H9 (cell line): Measurements from ENCODE around the gene SEPHS1. TPM values are rescaled to one million over a fixed set of nuclear protein-coding genes. Genes with fewer than 3 reads are reported as not detected.
A peak's percentile ranks its signal among the peaks of the same experiment; 100 is the strongest.

ENCODE experiments used
- DNase-seq: peaks from one replicate; pipeline ENCODE4 v3.0.0-alpha.2; 2017
- H2AFZ ChIP-seq: one replicate; pipeline ENCODE4 v1.6.1; 2013; ENCODE audit warnings: mild to moderate bottlenecking, low read length, control low read depth, moderate library complexity
- H2AK5ac ChIP-seq: 2 replicates; pipeline ENCODE4 v1.6.1; 2013; ENCODE audit warnings: low read length, control low read depth, mixed read lengths; ENCODE audit not compliant: insufficient read length
- H2BK120ac ChIP-seq: one replicate; pipeline ENCODE4 v1.6.1; 2013; ENCODE audit warnings: low read depth, mild to moderate bottlenecking, low read length, control low read depth, inconsistent platforms; ENCODE audit not compliant: poor library complexity, severe bottlenecking
- H2BK12ac ChIP-seq: 2 replicates; pipeline ENCODE4 v1.6.1; 2013; ENCODE audit warnings: low read length, control low read depth, mixed read lengths, low read depth; ENCODE audit not compliant: insufficient read length
- H2BK15ac ChIP-seq: 2 replicates; pipeline ENCODE4 v1.6.1; 2013; ENCODE audit warnings: low read depth, low read length, control low read depth
- H2BK20ac ChIP-seq: one replicate; pipeline ENCODE4 v1.6.1; 2013; ENCODE audit warnings: low read depth, mild to moderate bottlenecking, low read length, control low read depth, inconsistent platforms; ENCODE audit not compliant: poor library complexity, severe bottlenecking
- H2BK5ac ChIP-seq: 2 replicates; pipeline ENCODE4 v1.6.1; 2013; ENCODE audit warnings: low read length, control low read depth, mixed read lengths; ENCODE audit not compliant: insufficient read length
- H3K14ac ChIP-seq: 2 replicates; pipeline ENCODE4 v1.6.1; 2013; ENCODE audit warnings: low read length, control low read depth; ENCODE audit not compliant: insufficient read depth
- H3K18ac ChIP-seq: 2 replicates; pipeline ENCODE4 v1.6.1; 2013; ENCODE audit warnings: low read depth, mild to moderate bottlenecking, mixed read lengths, low read length, control low read depth; ENCODE audit not compliant: insufficient read length
- H3K23ac ChIP-seq: 2 replicates; pipeline ENCODE4 v1.6.1; 2013; ENCODE audit warnings: low read length, control low read depth, mixed read lengths, low read depth; ENCODE audit not compliant: insufficient read length
- H3K23me2 ChIP-seq: 2 replicates; pipeline ENCODE4 v1.6.1; 2013; ENCODE audit warnings: low read depth, mild to moderate bottlenecking, mixed read lengths, low read length, control low read depth; ENCODE audit not compliant: insufficient read length, poor library complexity, severe bottlenecking
- H3K27ac ChIP-seq: 2 replicates; pipeline ENCODE4 v1.5.1; 2013; ENCODE audit warnings: low read length, control low read depth, mixed read lengths, low read depth; ENCODE audit not compliant: insufficient read length
- H3K27me3 ChIP-seq: 2 replicates; pipeline ENCODE4 v1.6.1; 2013; ENCODE audit warnings: low read length, control low read depth, inconsistent platforms; ENCODE audit not compliant: insufficient read depth
- H3K4ac ChIP-seq: 2 replicates; pipeline ENCODE4 v1.6.1; 2013; ENCODE audit warnings: low read depth, mild to moderate bottlenecking, control low read depth, inconsistent platforms, low read length, moderate library complexity
- H3K4me1 ChIP-seq: 2 replicates; pipeline ENCODE4 v1.6.1; 2013; ENCODE audit warnings: low read length, control low read depth, inconsistent platforms; ENCODE audit not compliant: insufficient read depth
- H3K4me2 ChIP-seq: 2 replicates; pipeline ENCODE4 v1.6.1; 2013; ENCODE audit warnings: low read length, control low read depth, mixed read lengths; ENCODE audit not compliant: insufficient read length, insufficient read depth
- H3K56ac ChIP-seq: 2 replicates; pipeline ENCODE4 v1.6.1; 2013; ENCODE audit warnings: low read depth, mild to moderate bottlenecking, mixed read lengths, low read length, control low read depth; ENCODE audit not compliant: insufficient read length
- H3K79me1 ChIP-seq: 2 replicates; pipeline ENCODE4 v1.6.1; 2013; ENCODE audit warnings: low read depth, mild to moderate bottlenecking, moderate library complexity, low read length, control low read depth, inconsistent platforms; ENCODE audit not compliant: insufficient read depth, poor library complexity, severe bottlenecking
- H3K79me2 ChIP-seq: 2 replicates; pipeline ENCODE4 v1.6.1; 2013; ENCODE audit warnings: low read length, control low read depth, inconsistent platforms; ENCODE audit not compliant: insufficient read depth
- H3K9ac ChIP-seq: 2 replicates; pipeline ENCODE4 v1.6.1; 2013; ENCODE audit warnings: low read length, control low read depth, mixed read lengths; ENCODE audit not compliant: insufficient read length; ENCODE audit errors: extremely low read depth
- H3K9me3 ChIP-seq: one replicate; pipeline ENCODE4 v1.6.1; 2013; ENCODE audit warnings: low read depth, low read length, inconsistent platforms; ENCODE audit not compliant: control insufficient read depth
- H3T11ph ChIP-seq: one replicate; pipeline ENCODE4 v1.6.1; 2013; ENCODE audit warnings: mild to moderate bottlenecking, low read length, control low read depth, inconsistent platforms
- H4K20me1 ChIP-seq: one replicate; pipeline ENCODE4 v1.6.1; 2013; ENCODE audit not compliant: control insufficient read depth, insufficient read length, insufficient read depth
- H4K5ac ChIP-seq: 2 replicates; pipeline ENCODE4 v1.6.1; 2013; ENCODE audit warnings: low read depth, mild to moderate bottlenecking, mixed read lengths, low read length, control low read depth; ENCODE audit not compliant: insufficient read length
- H4K8ac ChIP-seq: replicated peaks from 2 replicates; pipeline ENCODE4 v1.6.1; 2013; ENCODE audit warnings: low read length, control low read depth, mixed read lengths, low read depth; ENCODE audit not compliant: insufficient read length
- H4K91ac ChIP-seq: 2 replicates; pipeline ENCODE4 v1.6.1; 2013; ENCODE audit warnings: low read depth, mild to moderate bottlenecking, moderate library complexity, mixed read lengths, low read length, control low read depth; ENCODE audit not compliant: insufficient read length
- H3K27ac Mint-ChIP-seq, 3 experiments: 2 replicates in 2 of 3; 3 replicates in 1 of 3; pipeline ENCODE4 v1.8.0; 2020 to 2021; ENCODE audit warnings: mixed read lengths in 3 of 3, mild to moderate bottlenecking in 1 of 3, moderate library complexity in 1 of 3
- H3K27me3 Mint-ChIP-seq: 2 replicates; pipeline ENCODE4 v1.8.0; 2021; ENCODE audit warnings: low read depth, mild to moderate bottlenecking, moderate library complexity, mixed read lengths
- H3K36me3 Mint-ChIP-seq, 3 experiments: 2 replicates in 2 of 3; 3 replicates in 1 of 3; pipeline ENCODE4 v1.8.0; 2020 to 2021; ENCODE audit warnings: low read depth in 3 of 3, mixed read lengths in 3 of 3; ENCODE audit not compliant: insufficient read depth in 1 of 3
- H3K4me1 Mint-ChIP-seq, 2 experiments: 2 replicates each; pipeline ENCODE4 v1.8.0; 2020; ENCODE audit warnings: mixed read lengths in 2 of 2
- H3K4me3 Mint-ChIP-seq, 2 experiments: 2 replicates in 1 of 2; 3 replicates in 1 of 2; pipeline ENCODE4 v1.8.0; 2020 to 2021; ENCODE audit warnings: mild to moderate bottlenecking in 2 of 2, mixed read lengths in 2 of 2, moderate library complexity in 1 of 2
- H3K9me3 Mint-ChIP-seq, 2 experiments: 2 replicates in 1 of 2; 3 replicates in 1 of 2; pipeline ENCODE4 v1.8.0; 2020; ENCODE audit warnings: mild to moderate bottlenecking in 2 of 2, mixed read lengths in 2 of 2, moderate library complexity in 1 of 2
- WGBS: extraction: QIAGEN DNeasy Blood & Tissue Kit; methylation state at CpG from one replicate; pipeline ENCODE4 v1.1.7; 2013; ENCODE audit warnings: missing lambda C conversion rate, low lambda C conversion rate, mixed read lengths; ENCODE audit not compliant: insufficient read length; ENCODE audit errors: extremely low coverage; 5-methylcytosine and 5-hydroxymethylcytosine counted together
- total RNA-seq: library from RNA; stranded (reverse); gene quantifications from 2 replicates; pipeline ENCODE4 v1.2.1, GENCODE V29; 2021
- TF ChIP-seq, protein P1 (sequence below): fragments of 200-600 bp; sonication (generic); conservative IDR thresholded peaks from 3 replicates; pipeline ENCODE4 v1.8.0; 2021; ENCODE audit warnings: antibody characterized with exemption, mild to moderate bottlenecking

SEPHS1 gene
- total RNA-seq, 1 experiment from 2014 or later: 366 TPM

DNA sequence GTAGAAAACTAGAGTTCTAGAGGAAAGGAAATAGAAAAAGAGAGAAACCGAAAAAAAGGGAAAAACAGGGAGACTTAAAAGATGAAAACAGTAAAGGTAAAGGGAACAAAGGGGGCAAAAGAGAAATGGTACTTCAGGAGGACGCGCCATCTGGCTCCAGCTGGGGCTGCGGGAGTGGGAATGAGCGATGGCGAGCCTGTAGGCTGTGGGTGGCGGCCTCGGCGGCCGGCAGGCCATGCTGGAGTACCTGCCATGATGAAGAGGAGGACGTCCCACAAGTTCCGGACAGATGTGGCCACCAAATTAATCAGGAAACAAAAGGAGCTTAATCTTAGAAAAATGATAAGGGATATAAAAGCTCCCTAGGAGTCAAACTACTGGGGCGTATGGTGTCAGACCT is 26.5 kb downstream of the SEPHS1 start:
- no peaks in the 10 kb centered on the region for H3K27me3 Mint-ChIP-seq
- Histone ChIP-seq H2BK15ac (no peak overlapping the region), H3K56ac (no peak overlapping the region), H3K4me2 (no peak overlapping the region), H3K4me1 (no peaks in the 10 kb centered on the region), H2AK5ac (no peak overlapping the region), H2BK5ac (no peak overlapping the region), H3K79me1 (no peaks in the 10 kb centered on the region), H4K5ac (no peak overlapping the region), H2BK120ac (no peak overlapping the region), H3K4ac (no peak overlapping the region), H2BK20ac (no peak overlapping the region), H4K8ac (no peak overlapping the region), H2AFZ (no peak overlapping the region), H3K79me2 (no peaks in the 10 kb centered on the region), H3K9ac (no peak overlapping the region), H4K20me1 (no peaks in the 10 kb centered on the region), H3K27me3 (no peaks in the 10 kb centered on the region), H3K23ac (no peak overlapping the region), H2BK12ac (no peak overlapping the region), H3K9me3 (no peaks in the 10 kb centered on the region), H3K27ac (no peak overlapping the region), H3K23me2 (no peaks in the 10 kb centered on the region), H4K91ac (no peak overlapping the region), H3T11ph (no peak overlapping the region), H3K18ac (no peak overlapping the region), H3K14ac (no peak overlapping the region)
- H3K4me3 Mint-ChIP-seq: no peak overlapping the region
- no peaks in the 10 kb centered on the region for H3K4me1 Mint-ChIP-seq
- peak overlapping the region; percentile 20 to 63 (median 23); a peak in 4 of 7 replicates for H3K27ac Mint-ChIP-seq
- H3K9me3 Mint-ChIP-seq: no peaks in the 10 kb centered on the region
- WGBS: no CpG with 5 or more reads among the region's 13 CpGs
- DNase-seq: no peak
- H3K36me3 Mint-ChIP-seq: peaks cover 60 to 92% (median 80%) of the 10 kb centered on the region in 3 experiments
- TF ChIP-seq, protein P1, sequence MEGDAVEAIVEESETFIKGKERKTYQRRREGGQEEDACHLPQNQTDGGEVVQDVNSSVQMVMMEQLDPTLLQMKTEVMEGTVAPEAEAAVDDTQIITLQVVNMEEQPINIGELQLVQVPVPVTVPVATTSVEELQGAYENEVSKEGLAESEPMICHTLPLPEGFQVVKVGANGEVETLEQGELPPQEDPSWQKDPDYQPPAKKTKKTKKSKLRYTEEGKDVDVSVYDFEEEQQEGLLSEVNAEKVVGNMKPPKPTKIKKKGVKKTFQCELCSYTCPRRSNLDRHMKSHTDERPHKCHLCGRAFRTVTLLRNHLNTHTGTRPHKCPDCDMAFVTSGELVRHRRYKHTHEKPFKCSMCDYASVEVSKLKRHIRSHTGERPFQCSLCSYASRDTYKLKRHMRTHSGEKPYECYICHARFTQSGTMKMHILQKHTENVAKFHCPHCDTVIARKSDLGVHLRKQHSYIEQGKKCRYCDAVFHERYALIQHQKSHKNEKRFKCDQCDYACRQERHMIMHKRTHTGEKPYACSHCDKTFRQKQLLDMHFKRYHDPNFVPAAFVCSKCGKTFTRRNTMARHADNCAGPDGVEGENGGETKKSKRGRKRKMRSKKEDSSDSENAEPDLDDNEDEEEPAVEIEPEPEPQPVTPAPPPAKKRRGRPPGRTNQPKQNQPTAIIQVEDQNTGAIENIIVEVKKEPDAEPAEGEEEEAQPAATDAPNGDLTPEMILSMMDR: no peak
